ENCODE measurements around the gene ATP1B4. TPM values are rescaled to one million over a fixed set of nuclear protein-coding genes. Genes with fewer than 3 reads are reported as not detected.

ATP1B4 gene
- total RNA-seq, 1 experiment from 2014 or later = not detected

GRCh38 chrX:120365968-120366367 lies 4.1 kb downstream of the ATP1B4 start:
- no CpG with 5 or more reads among the region's 1 CpG for WGBS (ENCODE audit: extremely low coverage, insufficient read length, low lambda C conversion rate)
- H4K8ac ChIP-seq (replicated peaks; ENCODE audit: insufficient read length, low read depth, low read length) = no peak overlapping the region
- no peaks in the 10 kb centered on the region for H3K79me2 ChIP-seq (ENCODE audit: insufficient read depth, low read length)
- no peak overlapping the region for H3K18ac ChIP-seq (ENCODE audit: insufficient read length, low read depth, low read length)
- no peak overlapping the region for H3T11ph ChIP-seq (ENCODE audit: low read length)
- TF ChIP-seq, protein P1, sequence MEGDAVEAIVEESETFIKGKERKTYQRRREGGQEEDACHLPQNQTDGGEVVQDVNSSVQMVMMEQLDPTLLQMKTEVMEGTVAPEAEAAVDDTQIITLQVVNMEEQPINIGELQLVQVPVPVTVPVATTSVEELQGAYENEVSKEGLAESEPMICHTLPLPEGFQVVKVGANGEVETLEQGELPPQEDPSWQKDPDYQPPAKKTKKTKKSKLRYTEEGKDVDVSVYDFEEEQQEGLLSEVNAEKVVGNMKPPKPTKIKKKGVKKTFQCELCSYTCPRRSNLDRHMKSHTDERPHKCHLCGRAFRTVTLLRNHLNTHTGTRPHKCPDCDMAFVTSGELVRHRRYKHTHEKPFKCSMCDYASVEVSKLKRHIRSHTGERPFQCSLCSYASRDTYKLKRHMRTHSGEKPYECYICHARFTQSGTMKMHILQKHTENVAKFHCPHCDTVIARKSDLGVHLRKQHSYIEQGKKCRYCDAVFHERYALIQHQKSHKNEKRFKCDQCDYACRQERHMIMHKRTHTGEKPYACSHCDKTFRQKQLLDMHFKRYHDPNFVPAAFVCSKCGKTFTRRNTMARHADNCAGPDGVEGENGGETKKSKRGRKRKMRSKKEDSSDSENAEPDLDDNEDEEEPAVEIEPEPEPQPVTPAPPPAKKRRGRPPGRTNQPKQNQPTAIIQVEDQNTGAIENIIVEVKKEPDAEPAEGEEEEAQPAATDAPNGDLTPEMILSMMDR (conservative IDR thresholded peaks at IDR 0.05) = no peak
- H4K5ac ChIP-seq (ENCODE audit: insufficient read length, low read depth, low read length) = no peak overlapping the region
- no peak overlapping the region for H3K9ac ChIP-seq (ENCODE audit: extremely low read depth, insufficient read length, low read length)
- H3K4ac ChIP-seq (ENCODE audit: low read depth, low read length) = no peak overlapping the region
- no peak overlapping the region for H2BK5ac ChIP-seq (ENCODE audit: insufficient read length, low read length)
- no peaks in the 10 kb centered on the region for H3K23me2 ChIP-seq (ENCODE audit: insufficient read length, low read depth, low read length, poor library complexity, severe bottlenecking)
- no peak overlapping the region for H3K4me2 ChIP-seq (ENCODE audit: insufficient read depth, insufficient read length, low read length)
- no peak overlapping the region for H3K56ac ChIP-seq (ENCODE audit: insufficient read length, low read depth, low read length)
- no peak overlapping the region for H2BK20ac ChIP-seq (ENCODE audit: low read depth, low read length, poor library complexity, severe bottlenecking)
- no peaks in the 10 kb centered on the region for H4K20me1 ChIP-seq (ENCODE audit: control insufficient read depth, insufficient read depth, insufficient read length)
- H3K23ac ChIP-seq (ENCODE audit: insufficient read length, low read depth, low read length) = no peak overlapping the region
- H3K36me3 Mint-ChIP-seq (ENCODE audit: insufficient read depth in 1 of 3, low read depth in 3 of 3) = peaks cover 0 to 3% (median 0%) of the 10 kb centered on the region in 3 experiments; a peak in 4 of 7 replicates
- H3K9me3 ChIP-seq (ENCODE audit: control insufficient read depth, low read depth, low read length) = peaks cover 57% of the 10 kb centered on the region
- no peak overlapping the region for H4K91ac ChIP-seq (ENCODE audit: insufficient read length, low read depth, low read length)
- H2BK120ac ChIP-seq (ENCODE audit: low read depth, low read length, poor library complexity, severe bottlenecking) = no peak overlapping the region
- no peak for DNase-seq
- H3K27me3 Mint-ChIP-seq (ENCODE audit: low read depth) = peaks cover 5% of the 10 kb centered on the region
- H2AK5ac ChIP-seq (ENCODE audit: insufficient read length, low read length) = no peak overlapping the region
- H3K4me1 ChIP-seq (ENCODE audit: insufficient read depth, low read length) = no peaks in the 10 kb centered on the region
- 0 out of 4 replicates have a peak, but pooled peaks cover 0 to 2% of the 10 kb centered on the region in 2 experiments for H3K4me1 Mint-ChIP-seq
- H2BK15ac ChIP-seq (ENCODE audit: low read depth, low read length) = no peak overlapping the region
- H3K27ac ChIP-seq (ENCODE audit: insufficient read length, low read depth, low read length) = no peak overlapping the region
- no peak overlapping the region for H3K4me3 Mint-ChIP-seq
- no peak overlapping the region for H3K27ac Mint-ChIP-seq
- H2BK12ac ChIP-seq (ENCODE audit: insufficient read length, low read depth, low read length) = no peak overlapping the region
- H3K27me3 ChIP-seq (ENCODE audit: insufficient read depth, low read length) = no peaks in the 10 kb centered on the region; the same call in 1 of the 2 replicates
- no peak overlapping the region for H3K14ac ChIP-seq (ENCODE audit: insufficient read depth, low read length)
- no peak overlapping the region for H2AFZ ChIP-seq (ENCODE audit: low read length)
- H3K9me3 Mint-ChIP-seq = peaks cover 59 to 62% of the 10 kb centered on the region in 2 experiments
- H3K79me1 ChIP-seq (ENCODE audit: insufficient read depth, low read depth, low read length, poor library complexity, severe bottlenecking) = no peaks in the 10 kb centered on the region

All from H9 (cell line).